VCaP (cell line): ENCODE results near the gene MSL2.

Source experiments
- H3K27ac ChIP-seq: fragments of 450-650 bp; 2 replicates; pipeline ENCODE4 v1.5.1; 2017
- TF ChIP-seq, protein P1 (sequence below): fragments of 450-650 bp; conservative IDR thresholded peaks from 2 replicates; pipeline ENCODE4 v1.5.1; 2017; ENCODE audit warnings: mild to moderate bottlenecking, moderate library complexity

MSL2 gene

GRCh38 chr3:136195258-136196063 is 674 bp downstream of the MSL2 start:
- H3K27ac ChIP-seq = peak overlapping the region; percentile 99
- TF ChIP-seq, protein P1, sequence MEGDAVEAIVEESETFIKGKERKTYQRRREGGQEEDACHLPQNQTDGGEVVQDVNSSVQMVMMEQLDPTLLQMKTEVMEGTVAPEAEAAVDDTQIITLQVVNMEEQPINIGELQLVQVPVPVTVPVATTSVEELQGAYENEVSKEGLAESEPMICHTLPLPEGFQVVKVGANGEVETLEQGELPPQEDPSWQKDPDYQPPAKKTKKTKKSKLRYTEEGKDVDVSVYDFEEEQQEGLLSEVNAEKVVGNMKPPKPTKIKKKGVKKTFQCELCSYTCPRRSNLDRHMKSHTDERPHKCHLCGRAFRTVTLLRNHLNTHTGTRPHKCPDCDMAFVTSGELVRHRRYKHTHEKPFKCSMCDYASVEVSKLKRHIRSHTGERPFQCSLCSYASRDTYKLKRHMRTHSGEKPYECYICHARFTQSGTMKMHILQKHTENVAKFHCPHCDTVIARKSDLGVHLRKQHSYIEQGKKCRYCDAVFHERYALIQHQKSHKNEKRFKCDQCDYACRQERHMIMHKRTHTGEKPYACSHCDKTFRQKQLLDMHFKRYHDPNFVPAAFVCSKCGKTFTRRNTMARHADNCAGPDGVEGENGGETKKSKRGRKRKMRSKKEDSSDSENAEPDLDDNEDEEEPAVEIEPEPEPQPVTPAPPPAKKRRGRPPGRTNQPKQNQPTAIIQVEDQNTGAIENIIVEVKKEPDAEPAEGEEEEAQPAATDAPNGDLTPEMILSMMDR = no peak

DNA sequence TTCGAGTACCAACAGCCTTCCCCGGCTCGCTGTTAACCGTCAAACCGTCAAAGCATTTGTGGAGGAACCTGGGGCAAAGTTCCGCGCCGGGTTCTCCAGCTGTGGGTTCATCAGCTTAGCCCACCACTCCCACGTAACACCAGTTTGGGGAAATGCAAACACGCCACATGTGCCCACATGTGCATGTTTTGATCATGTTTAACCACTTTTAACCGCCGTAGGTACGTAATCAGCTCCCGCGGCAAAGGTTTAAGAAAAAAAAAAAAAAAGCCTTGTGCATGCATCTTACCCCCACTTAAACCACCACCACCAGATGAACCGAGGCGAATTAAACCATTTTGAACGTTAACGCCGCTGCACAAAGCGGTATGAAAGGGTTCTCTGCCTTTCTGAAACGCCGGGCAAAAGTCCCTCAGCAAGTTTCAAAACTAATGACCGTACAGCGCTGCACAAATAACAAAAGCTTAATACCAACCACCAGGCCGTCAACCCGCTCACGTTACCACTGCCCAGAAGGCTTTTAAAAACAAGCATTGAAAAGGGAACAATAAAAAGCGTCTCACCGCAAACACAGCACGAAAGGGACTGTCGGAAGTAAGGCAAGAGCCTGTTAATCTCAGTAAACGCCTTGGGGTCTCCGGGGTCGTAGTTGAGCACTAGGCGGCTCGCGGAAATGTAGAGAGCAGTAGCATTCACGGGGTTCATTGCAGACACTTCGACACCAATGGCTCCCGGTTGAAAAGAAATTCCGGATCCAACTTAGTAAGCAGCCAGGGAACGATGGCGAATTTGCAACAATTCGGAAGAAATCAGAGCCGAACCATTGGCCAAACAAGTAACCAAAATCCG is 1.5 kb downstream of the MSL2 start:
- TF ChIP-seq, protein P1 = no peak
- H3K27ac ChIP-seq = peak overlapping the region; percentile 99

DNA sequence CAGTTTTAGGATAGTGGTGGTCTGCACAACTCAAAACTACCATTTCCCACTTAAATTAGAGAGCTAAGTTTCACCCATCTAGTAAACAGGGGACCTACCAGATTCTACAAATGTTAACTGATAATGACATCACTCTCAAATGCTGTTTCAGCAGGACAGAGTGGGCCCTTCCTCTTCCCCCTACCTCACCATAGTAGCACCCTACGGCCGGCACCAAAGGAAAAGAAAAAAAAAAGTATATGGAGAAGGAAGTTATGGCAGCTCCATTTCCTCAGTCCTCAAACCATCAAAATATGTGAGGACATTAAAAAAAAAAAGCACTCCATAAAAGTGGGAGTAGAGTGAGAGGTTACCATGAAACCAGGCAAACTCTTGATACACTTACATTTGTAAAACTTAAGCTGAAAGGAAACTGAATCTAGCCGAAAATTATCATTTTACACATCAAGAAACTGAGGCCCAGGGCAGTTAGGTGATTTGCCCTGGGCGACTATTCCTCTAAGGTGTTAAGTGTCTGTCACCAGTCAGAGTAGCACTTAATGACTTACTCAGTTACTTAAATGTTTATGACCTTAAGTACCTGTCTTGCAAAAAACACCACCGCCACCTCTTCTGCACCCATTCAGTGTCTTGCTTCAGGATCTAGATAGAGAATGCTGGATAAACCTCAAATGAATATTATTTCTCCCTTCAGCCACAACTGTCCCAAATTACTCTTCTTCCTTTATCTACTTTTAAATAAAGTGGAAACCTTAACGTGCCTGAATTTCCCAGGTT is 2.7 kb downstream of the MSL2 start:
- TF ChIP-seq, protein P1 = no peak
- peak overlapping the region; percentile 99; the same call in 1 of the 2 replicates for H3K27ac ChIP-seq

- H3K27ac ChIP-seq = peak overlapping the region; percentile 99; the same call in 1 of the 2 replicates
- TF ChIP-seq, protein P1 = no peak
Observed at GRCh38 chr3:136192831-136193230, 3.3 kb downstream of the MSL2 start.

DNA sequence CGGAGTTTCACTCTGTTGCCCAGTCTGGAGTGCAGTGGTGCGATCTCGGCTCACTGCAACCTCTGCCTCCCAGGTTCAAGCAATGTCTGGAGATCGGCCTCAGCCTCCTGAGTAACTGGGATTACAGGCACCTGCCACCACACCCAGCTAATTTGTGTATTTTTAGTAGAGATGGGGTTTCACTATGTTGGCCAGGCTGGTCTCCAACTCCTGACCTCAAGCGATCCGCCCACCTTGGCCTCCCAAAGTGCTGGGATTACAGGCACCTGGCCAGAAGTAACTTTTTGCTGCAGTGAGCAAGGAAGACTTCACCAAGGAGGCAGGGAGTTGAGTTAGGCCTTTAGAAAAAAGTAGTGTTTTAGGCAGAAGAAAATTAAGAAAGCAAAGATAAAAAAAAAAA is 3.9 kb downstream of the MSL2 start:
- H3K27ac ChIP-seq = peak overlapping the region; percentile 99; the same call in 1 of the 2 replicates

DNA sequence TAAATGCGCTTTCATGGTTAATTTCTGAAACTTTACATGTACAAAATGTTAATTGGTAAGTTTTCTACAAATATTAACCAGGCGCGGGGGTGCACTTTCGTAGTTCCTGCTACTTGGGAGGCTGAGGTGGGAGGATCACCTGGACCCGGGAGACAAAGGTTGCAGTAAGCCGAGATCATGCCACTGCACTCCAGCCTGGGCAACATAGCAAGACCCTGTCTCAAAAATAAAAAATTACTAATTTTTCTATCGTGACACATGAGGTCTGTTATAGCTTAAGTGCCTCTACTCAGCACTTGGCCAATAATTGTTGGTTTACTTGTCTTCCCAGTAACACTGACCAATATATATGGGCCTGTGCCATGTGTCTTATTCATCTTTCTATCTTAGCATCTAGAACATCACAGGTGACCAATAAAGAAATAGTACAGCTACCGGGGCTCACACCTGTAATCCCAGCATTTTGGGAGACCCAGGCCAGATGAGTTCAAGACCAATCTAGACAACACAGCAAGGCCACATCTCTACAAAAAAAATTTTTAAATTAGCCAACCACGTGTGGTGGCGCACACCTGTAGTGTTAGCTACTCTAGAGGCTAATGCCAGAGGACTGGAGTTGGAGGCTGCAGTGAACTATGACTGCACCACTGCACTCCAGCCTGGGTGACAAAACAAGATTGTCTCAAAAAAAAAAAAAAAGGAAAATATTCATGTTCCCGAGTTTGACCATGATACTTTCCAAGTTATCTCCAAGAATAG is 6.1 kb downstream of the MSL2 start:
- TF ChIP-seq, protein P1 = no peak
- no peak overlapping the region for H3K27ac ChIP-seq

- TF ChIP-seq, protein P1 = no peak
- no peak overlapping the region for H3K27ac ChIP-seq
Observed at GRCh38 chr3:136189043-136189442, 7.1 kb downstream of the MSL2 start.
